ENCODE measurements around the gene SDK1.
A peak's percentile ranks its signal among the peaks of the same experiment; 100 is the strongest.

Gene SDK1

GRCh38 chr7:4266270-4267040, 965.4 kb downstream of the SDK1 start:
- H3K23ac ChIP-seq (ENCODE audit: low read depth, low read length, poor library complexity): peak overlapping the region; percentile 43
- no CpG with 5 or more reads among the region's 21 CpGs for WGBS, 2 donors (ENCODE audit: extremely low coverage in 2 of 2, insufficient read length in 2 of 2, insufficient replicate concordance in 1 of 2)

GRCh38 chr7:4267341-4268039, 966.4 kb downstream of the SDK1 start:
- no CpG with 5 or more reads among the region's 21 CpGs for WGBS, 2 donors (ENCODE audit: extremely low coverage in 2 of 2, insufficient read length in 2 of 2, insufficient replicate concordance in 1 of 2)
- H2BK120ac ChIP-seq (ENCODE audit: low read depth, low read length): no peak overlapping the region

More at GRCh38 chr7:4266270-4267040, 965.4 kb downstream of the SDK1 start:
- Histone ChIP-seq H3K4ac (ENCODE audit: low read length) (no peak overlapping the region), H2AFZ (ENCODE audit: low read length) (no peak overlapping the region), H3K27ac (replicated peaks; ENCODE audit: low read length) (no peak overlapping the region), H3K18ac (ENCODE audit: low read length) (peak overlapping the region; percentile 38), H3K27me3 (ENCODE audit: control insufficient read depth in 3 of 3, insufficient read depth in 3 of 3, low read depth in 1 of 3, low read length in 3 of 3) (no peaks in the 10 kb centered on the region), H3K4me1 (ENCODE audit: control insufficient read depth in 2 of 2, insufficient read depth in 1 of 2, low read depth in 1 of 2, low read length in 2 of 2) (peaks cover 0 to 3% of the 10 kb centered on the region in 2 donors), H3K36me3 (replicated peaks in 1 of 2; ENCODE audit: control insufficient read depth in 2 of 2, insufficient read depth in 2 of 2, low read length in 2 of 2) (no peaks in the 10 kb centered on the region), H3K4me2 (ENCODE audit: insufficient read depth, low read length, poor library complexity, severe bottlenecking) (no peak overlapping the region), H2BK15ac (ENCODE audit: low read length) (no peak overlapping the region), H3K14ac (ENCODE audit: low read length) (peak overlapping the region; percentile 21), H2AK5ac (ENCODE audit: low read depth, low read length) (no peak overlapping the region), H3K9ac (ENCODE audit: low read depth, low read length, poor library complexity) (no peak overlapping the region), H3K79me1 (ENCODE audit: low read depth, low read length) (peaks cover 2% of the 10 kb centered on the region), H3K9me3 (replicated peaks in 1 of 2; ENCODE audit: control insufficient read depth in 2 of 2, insufficient read depth in 1 of 2, low read depth in 1 of 2, low read length in 2 of 2) (no peaks in the 10 kb centered on the region), H4K8ac (ENCODE audit: low read depth, low read length) (no peak overlapping the region), H2BK5ac (ENCODE audit: low read length) (no peak overlapping the region), H3K4me3 (ENCODE audit: low read length in 2 of 2) (no peak overlapping the region), H2BK12ac (ENCODE audit: low read length) (no peak overlapping the region), H2BK120ac (ENCODE audit: low read depth, low read length) (no peak overlapping the region), H4K91ac (ENCODE audit: low read depth, low read length, poor library complexity) (no peak overlapping the region)
- DNase-seq (ENCODE audit: low spot score): no peak

GRCh38 chr7:4268040-4268965, 967.3 kb downstream of the SDK1 start:
- no CpG with 5 or more reads among the region's 34 CpGs for WGBS, 2 donors (ENCODE audit: extremely low coverage in 2 of 2, insufficient read length in 2 of 2, insufficient replicate concordance in 1 of 2)
- no peak overlapping the region for H2BK15ac ChIP-seq (ENCODE audit: low read length)

More at GRCh38 chr7:4267341-4268039, 966.4 kb downstream of the SDK1 start:
- Histone ChIP-seq H3K23ac (ENCODE audit: low read depth, low read length, poor library complexity) (no peak overlapping the region), H3K27me3 (ENCODE audit: control insufficient read depth in 3 of 3, insufficient read depth in 3 of 3, low read depth in 1 of 3, low read length in 3 of 3) (no peaks in the 10 kb centered on the region), H4K91ac (ENCODE audit: low read depth, low read length, poor library complexity) (no peak overlapping the region), H3K79me1 (ENCODE audit: low read depth, low read length) (peaks cover 2% of the 10 kb centered on the region), H3K9ac (ENCODE audit: low read depth, low read length, poor library complexity) (no peak overlapping the region), H3K4ac (ENCODE audit: low read length) (no peak overlapping the region), H2AK5ac (ENCODE audit: low read depth, low read length) (no peak overlapping the region), H3K9me3 (replicated peaks in 1 of 2; ENCODE audit: control insufficient read depth in 2 of 2, insufficient read depth in 1 of 2, low read depth in 1 of 2, low read length in 2 of 2) (no peaks in the 10 kb centered on the region), H3K18ac (ENCODE audit: low read length) (no peak overlapping the region), H4K8ac (ENCODE audit: low read depth, low read length) (no peak overlapping the region), H3K36me3 (replicated peaks in 1 of 2; ENCODE audit: control insufficient read depth in 2 of 2, insufficient read depth in 2 of 2, low read length in 2 of 2) (no peaks in the 10 kb centered on the region), H2BK15ac (ENCODE audit: low read length) (no peak overlapping the region), H3K4me1 (ENCODE audit: control insufficient read depth in 2 of 2, insufficient read depth in 1 of 2, low read depth in 1 of 2, low read length in 2 of 2) (peaks cover 0 to 3% of the 10 kb centered on the region in 2 donors), H2AFZ (ENCODE audit: low read length) (no peak overlapping the region), H2BK12ac (ENCODE audit: low read length) (no peak overlapping the region), H3K14ac (ENCODE audit: low read length) (no peak overlapping the region), H3K4me3 (ENCODE audit: low read length in 2 of 2) (no peak overlapping the region), H2BK5ac (ENCODE audit: low read length) (no peak overlapping the region), H3K27ac (replicated peaks; ENCODE audit: low read length) (no peak overlapping the region), H3K4me2 (ENCODE audit: insufficient read depth, low read length, poor library complexity, severe bottlenecking) (no peak overlapping the region)
- no peak for DNase-seq (ENCODE audit: low spot score)

More at GRCh38 chr7:4268040-4268965, 967.3 kb downstream of the SDK1 start:
- H3K27me3 ChIP-seq (ENCODE audit: control insufficient read depth in 3 of 3, insufficient read depth in 3 of 3, low read depth in 1 of 3, low read length in 3 of 3): no peaks in the 10 kb centered on the region
- H3K4ac ChIP-seq (ENCODE audit: low read length): no peak overlapping the region
- no peak overlapping the region for H3K4me2 ChIP-seq (ENCODE audit: insufficient read depth, low read length, poor library complexity, severe bottlenecking)
- H2BK12ac ChIP-seq (ENCODE audit: low read length): no peak overlapping the region
- no peaks in the 10 kb centered on the region for H3K9me3 ChIP-seq (replicated peaks in 1 of 2; ENCODE audit: control insufficient read depth in 2 of 2, insufficient read depth in 1 of 2, low read depth in 1 of 2, low read length in 2 of 2)
- peaks cover 2% of the 10 kb centered on the region for H3K79me1 ChIP-seq (ENCODE audit: low read depth, low read length)
- no peak for DNase-seq (ENCODE audit: low spot score)
- H4K8ac ChIP-seq (ENCODE audit: low read depth, low read length): no peak overlapping the region
- no peak overlapping the region for H2BK5ac ChIP-seq (ENCODE audit: low read length)
- peaks cover 0 to 3% of the 10 kb centered on the region in 2 donors for H3K4me1 ChIP-seq (ENCODE audit: control insufficient read depth in 2 of 2, insufficient read depth in 1 of 2, low read depth in 1 of 2, low read length in 2 of 2)
- no peak overlapping the region for H2AFZ ChIP-seq (ENCODE audit: low read length)
- peak overlapping the region; percentile 76 for H3K18ac ChIP-seq (ENCODE audit: low read length)
- H4K91ac ChIP-seq (ENCODE audit: low read depth, low read length, poor library complexity): no peak overlapping the region
- H3K9ac ChIP-seq (ENCODE audit: low read depth, low read length, poor library complexity): no peak overlapping the region
- peak overlapping the region; percentile 56 for H2AK5ac ChIP-seq (ENCODE audit: low read depth, low read length)
- no peaks in the 10 kb centered on the region for H3K36me3 ChIP-seq (replicated peaks in 1 of 2; ENCODE audit: control insufficient read depth in 2 of 2, insufficient read depth in 2 of 2, low read length in 2 of 2)
- H3K14ac ChIP-seq (ENCODE audit: low read length): peak overlapping the region; percentile 71
- H3K27ac ChIP-seq (replicated peaks; ENCODE audit: low read length): no peak overlapping the region
- no peak overlapping the region for H3K4me3 ChIP-seq (ENCODE audit: low read length in 2 of 2)
- H3K23ac ChIP-seq (ENCODE audit: low read depth, low read length, poor library complexity): no peak overlapping the region
- H2BK120ac ChIP-seq (ENCODE audit: low read depth, low read length): no peak overlapping the region
